ENCODE results near the gene CHST14.
A peak's percentile ranks its signal among the peaks of the same experiment; 100 is the strongest.

The CHST14 gene

GRCh38 chr15:40440743-40441564 lies 29.8 kb upstream of the CHST14 start, which contains the start of gene BAHD1:
TSS of gene BAHD1 (plus strand) at chr15:40440953. CDS start at chr15:40458465, 17,512 bp downstream.
- peak; percentile 98 for DNase-seq

GRCh38 chr15:40441565-40442531 lies 28.9 kb upstream of the CHST14 start:
- DNase-seq = peak; percentile 42

GRCh38 chr15:40443255-40443654 lies 27.5 kb upstream of the CHST14 start:
- no peak for DNase-seq

- DNase-seq = no peak
Measured at GRCh38 chr15:40443846-40444245, 26.9 kb upstream of the CHST14 start.

- no peak for DNase-seq
Measured at GRCh38 chr15:40444736-40445135, 26.0 kb upstream of the CHST14 start.

GRCh38 chr15:40445421-40445922 lies 25.3 kb upstream of the CHST14 start:
- no peak for DNase-seq

- no peak for DNase-seq
Measured at GRCh38 chr15:40446144-40446543, 24.6 kb upstream of the CHST14 start.

GRCh38 chr15:40448354-40448753 lies 22.4 kb upstream of the CHST14 start:
- DNase-seq = no peak

GRCh38 chr15:40449275-40449674 lies 21.5 kb upstream of the CHST14 start:
- DNase-seq = no peak

- no peak for DNase-seq
Measured at GRCh38 chr15:40450047-40450446, 20.7 kb upstream of the CHST14 start.

- no peak for DNase-seq
Measured at GRCh38 chr15:40451527-40452158, 19.1 kb upstream of the CHST14 start.

GRCh38 chr15:40452296-40453090 lies 18.3 kb upstream of the CHST14 start:
- no peak for DNase-seq

GRCh38 chr15:40453941-40454340 lies 16.8 kb upstream of the CHST14 start:
- peak; percentile 31 for DNase-seq

GRCh38 chr15:40454904-40455391 lies 15.8 kb upstream of the CHST14 start:
- DNase-seq = no peak

GRCh38 chr15:40456299-40456712 lies 14.5 kb upstream of the CHST14 start:
- no peak for DNase-seq

- DNase-seq = no peak
Measured at GRCh38 chr15:40456738-40457137, 14.0 kb upstream of the CHST14 start.

GRCh38 chr15:40458495-40459371 lies 12.1 kb upstream of the CHST14 start:
- no peak for DNase-seq

GRCh38 chr15:40459391-40460015 lies 11.3 kb upstream of the CHST14 start:
- DNase-seq = no peak

- DNase-seq = no peak
Measured at GRCh38 chr15:40460404-40460803, 10.4 kb upstream of the CHST14 start.

GRCh38 chr15:40461958-40462357 lies 8.8 kb upstream of the CHST14 start:
- DNase-seq = no peak

Data from hematopoietic multipotent progenitor cell treated with erythropoietin and hydrocortisone succinate and interleukin-3 and kit ligand, for 6 days (in vitro differentiated cells).